Neutrophil (primary cell): ENCODE results near the gene NLRC5.
A peak's percentile ranks its signal among the peaks of the same experiment; 100 is the strongest.
"Not testable (repeated sequence)": the region's sequence is repeated elsewhere in the genome, so short reads cannot be mapped to it uniquely, and the experiment has no call there.

Source experiments
- H3K27ac ChIP-seq: fragments of 200-600 bp; sonication (generic); 2 replicates; pipeline ENCODE4 v1.5.1; 2016; ENCODE audit warnings: mild to moderate bottlenecking, moderate library complexity
- H3K27me3 ChIP-seq: fragments of 200-600 bp; sonication (generic); 2 replicates; pipeline ENCODE4 v1.6.0; 2016; ENCODE audit warnings: mild to moderate bottlenecking
- H3K36me3 ChIP-seq: fragments of 200-600 bp; sonication (generic); 2 replicates; pipeline ENCODE4 v1.5.1; 2017
- H3K4me1 ChIP-seq, 2 experiments: fragments of 200-600 bp in 1 of 2; sonication (generic) in 1 of 2; 1 replicate in 1 of 2; 2 replicates in 1 of 2; pipeline versions ENCODE4 v1.5.1 to v1.6.1; 2013 to 2016; ENCODE audit warnings: low read depth in 1 of 2, low read length in 1 of 2, mild to moderate bottlenecking in 1 of 2, moderate library complexity in 1 of 2; ENCODE audit not compliant: control insufficient read depth in 1 of 2, insufficient read depth in 1 of 2
- H3K4me3 ChIP-seq, 2 experiments: fragments of 200-600 bp in 1 of 2; sonication (generic) in 1 of 2; 1 replicate in 1 of 2; 2 replicates in 1 of 2; pipeline ENCODE4 v1.5.1; 2013 to 2016; ENCODE audit warnings: low read depth in 1 of 2, low read length in 1 of 2, mild to moderate bottlenecking in 1 of 2, moderate library complexity in 1 of 2
- H3K9me3 ChIP-seq: fragments of 200-600 bp; sonication (generic); 2 replicates; pipeline ENCODE4 v1.5.1; 2016
- CTCF ChIP-seq: fragments of 200-600 bp; sonication (generic); IDR thresholded peaks from 2 replicates; pipeline ENCODE4 v1.5.1; 2016; ENCODE audit warnings: antibody characterized with exemption

Gene NLRC5

DNA sequence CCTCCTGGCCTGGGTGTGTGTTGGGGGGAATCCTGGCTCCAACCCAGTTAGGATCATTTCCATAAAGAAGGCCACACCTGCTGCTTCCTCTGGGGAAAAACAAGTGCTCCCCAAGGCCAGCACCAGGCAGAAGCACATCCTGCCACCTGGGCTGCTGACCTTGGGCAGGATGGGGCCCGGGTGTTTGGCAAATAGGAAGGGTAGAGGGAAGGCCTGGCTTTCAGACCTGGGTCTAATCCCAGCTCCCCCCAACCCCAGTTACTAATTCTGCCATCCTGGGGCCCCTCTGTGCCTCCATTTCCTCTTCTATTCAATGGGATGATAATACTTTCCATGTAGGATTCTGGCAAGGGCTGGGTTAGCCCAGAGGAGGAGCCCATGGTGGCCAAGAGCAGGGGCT lies 3.0 kb upstream of the NLRC5 start:
- no peaks in the 10 kb centered on the region for H3K9me3 ChIP-seq
- no peak overlapping the region for H3K4me3 ChIP-seq
- TF ChIP-seq CTCF: no peak
- H3K27ac ChIP-seq: no peak overlapping the region
- no peaks in the 10 kb centered on the region for H3K36me3 ChIP-seq
- peaks cover 30 to 32% of the 10 kb centered on the region in 2 experiments for H3K4me1 ChIP-seq
- no peaks in the 10 kb centered on the region for H3K27me3 ChIP-seq

DNA sequence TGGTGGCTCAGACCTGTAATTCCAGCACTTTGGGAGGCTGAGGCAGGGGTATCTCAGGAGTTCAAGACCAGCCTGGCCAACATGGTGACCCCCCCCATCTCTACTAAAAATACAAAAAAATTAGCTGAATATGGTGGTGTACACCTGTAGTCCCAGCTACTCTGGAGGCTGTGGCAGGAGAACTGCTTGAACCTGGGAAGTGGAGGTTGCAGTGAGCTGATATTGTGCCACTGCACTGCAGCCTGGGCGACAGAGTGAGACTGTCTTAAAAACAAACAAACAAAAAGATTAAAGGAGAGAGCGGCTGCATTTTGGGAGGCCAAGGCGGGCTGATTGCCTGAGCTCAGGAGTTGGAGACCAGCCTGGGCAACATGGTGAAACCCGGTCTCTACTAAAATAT lies 2.4 kb upstream of the NLRC5 start:
- H3K27ac ChIP-seq, H3K4me3 ChIP-seq, H3K9me3 ChIP-seq, H3K27me3 ChIP-seq, H3K36me3 ChIP-seq: not testable (repeated sequence)
- H3K4me1 ChIP-seq: peaks cover 30 to 35% of the 10 kb centered on the region in 2 experiments

- H3K4me1 ChIP-seq: peaks cover 30 to 43% of the 10 kb centered on the region in 2 experiments
- H3K27ac ChIP-seq: no peak overlapping the region
- H3K36me3 ChIP-seq: no peaks in the 10 kb centered on the region
- no peak for TF ChIP-seq CTCF
- H3K9me3 ChIP-seq: no peaks in the 10 kb centered on the region
- H3K4me3 ChIP-seq: peak overlapping the region in 1 of 2 experiments; percentile 87
- H3K27me3 ChIP-seq: no peaks in the 10 kb centered on the region
Measured at GRCh38 chr16:56987692-56988091, 1.7 kb upstream of the NLRC5 start.

DNA sequence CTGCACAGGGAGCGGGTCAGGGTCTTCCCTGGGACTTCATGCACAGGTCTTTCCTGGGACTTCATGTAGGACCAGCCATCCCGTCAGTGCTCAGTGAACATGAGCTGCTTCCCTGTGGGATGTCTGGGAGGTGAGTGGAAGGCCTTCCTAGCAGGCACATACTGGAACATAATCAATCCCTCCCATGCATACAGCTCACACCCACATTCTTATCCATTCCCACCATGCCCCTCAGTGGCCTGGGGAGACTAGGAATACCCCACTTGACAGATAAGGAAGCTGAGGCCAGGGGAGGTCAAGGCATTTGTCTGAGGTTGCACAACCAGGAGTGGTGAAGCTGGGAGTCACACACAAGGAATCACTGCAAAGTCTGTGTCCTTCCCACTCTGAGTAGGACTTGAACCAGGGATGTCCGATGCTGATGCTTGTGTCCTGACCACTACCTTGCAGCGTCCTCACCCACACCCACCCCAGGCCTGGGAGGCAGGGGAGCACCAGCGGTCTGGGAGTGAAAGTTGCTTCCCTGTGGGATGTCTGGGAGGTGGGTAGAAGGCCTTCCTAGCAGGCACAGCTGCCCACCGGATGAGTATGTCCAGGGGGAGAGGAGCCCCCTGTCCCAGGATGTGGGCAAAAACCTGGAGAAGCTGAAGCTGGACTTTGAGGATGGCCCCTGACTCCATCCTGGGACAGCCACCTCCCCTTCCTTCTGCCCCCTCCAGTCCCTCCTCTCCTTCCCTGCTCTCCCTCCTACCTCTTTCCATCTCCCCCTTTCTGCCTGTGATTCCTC lies 1.0 kb upstream of the NLRC5 start:
- no peaks in the 10 kb centered on the region for H3K27me3 ChIP-seq
- no peaks in the 10 kb centered on the region for H3K9me3 ChIP-seq
- no peaks in the 10 kb centered on the region for H3K36me3 ChIP-seq
- peaks cover 30 to 48% of the 10 kb centered on the region in 2 experiments for H3K4me1 ChIP-seq
- H3K27ac ChIP-seq: peak overlapping the region; percentile 88
- H3K4me3 ChIP-seq: peak overlapping the region; percentile 87
- no peak for TF ChIP-seq CTCF

DNA sequence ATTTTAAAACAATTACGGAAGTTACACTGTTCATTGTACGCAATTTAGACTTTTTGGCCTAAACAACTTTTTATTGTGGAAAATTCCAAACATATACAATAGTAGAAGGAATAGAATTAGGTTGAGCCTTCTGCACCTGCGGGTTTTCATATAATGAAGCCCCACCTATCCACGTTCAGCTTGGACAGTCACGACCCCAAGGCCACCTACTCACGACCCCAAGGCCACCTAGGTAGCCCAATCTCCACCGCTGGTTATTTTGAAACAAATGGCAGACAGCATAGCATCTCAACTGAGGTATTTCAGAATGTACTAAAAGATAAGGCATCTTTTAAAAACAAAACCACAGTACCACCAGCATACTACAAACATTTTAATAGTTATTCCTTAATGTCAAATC lies 631 bp downstream of the NLRC5 start:
- Histone ChIP-seq H3K36me3 (no peaks in the 10 kb centered on the region), H3K27me3 (no peaks in the 10 kb centered on the region), H3K9me3 (no peaks in the 10 kb centered on the region), H3K4me1 (peaks cover 34 to 62% of the 10 kb centered on the region in 2 experiments), H3K4me3 (peak overlapping the region; percentile 87), H3K27ac (peak overlapping the region; percentile 88)
- no peak for TF ChIP-seq CTCF

DNA sequence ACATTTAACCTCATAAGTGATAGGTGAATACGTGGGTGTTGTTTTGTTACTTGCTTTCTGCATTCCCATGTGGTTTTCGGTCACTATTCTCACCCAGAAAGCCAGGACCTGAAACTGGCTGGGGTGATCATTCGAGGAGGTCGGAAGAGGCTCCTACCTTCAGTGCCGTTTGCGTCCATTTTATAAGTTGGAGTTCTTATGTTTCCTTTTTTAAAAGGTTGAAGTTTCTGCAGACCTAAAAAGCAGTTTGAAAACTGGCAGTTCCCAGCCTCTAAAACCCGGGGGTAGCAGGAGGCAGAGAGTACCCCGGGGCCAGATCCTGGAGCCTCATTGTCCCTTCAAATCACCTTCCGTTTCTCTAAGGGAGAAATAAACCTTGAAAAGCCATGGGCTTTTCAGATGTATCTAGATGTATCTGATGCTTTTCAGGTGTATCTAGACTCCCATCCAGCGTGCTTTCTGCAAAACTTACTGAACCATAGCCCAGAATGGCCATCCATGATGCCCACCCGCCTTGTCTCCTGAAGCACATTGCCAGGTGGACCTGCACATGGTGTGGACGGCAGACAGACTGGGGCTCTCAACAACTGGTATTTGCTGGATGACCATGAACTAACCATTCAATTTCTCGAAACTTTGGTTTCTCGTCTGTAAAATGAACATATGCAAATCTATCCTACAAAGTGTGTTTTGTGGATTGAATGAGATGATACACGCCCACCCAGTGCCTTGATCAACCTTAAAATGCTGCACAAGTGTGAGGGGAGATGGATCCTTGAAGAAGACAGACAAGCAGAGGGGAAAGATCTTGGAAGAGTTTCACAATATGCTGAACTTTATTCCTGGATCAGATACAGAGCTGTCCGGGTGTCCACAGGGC lies 1.3 kb downstream of the NLRC5 start:
- H3K4me3 ChIP-seq: peak overlapping the region; percentile 87
- no peaks in the 10 kb centered on the region for H3K36me3 ChIP-seq
- peak overlapping the region; percentile 88 for H3K27ac ChIP-seq
- TF ChIP-seq CTCF: no peak
- no peaks in the 10 kb centered on the region for H3K27me3 ChIP-seq
- H3K4me1 ChIP-seq: peaks cover 34 to 62% of the 10 kb centered on the region in 2 experiments
- no peaks in the 10 kb centered on the region for H3K9me3 ChIP-seq

GRCh38 chr16:56992431-56992830 lies 3.1 kb downstream of the NLRC5 start:
- not testable (repeated sequence) for H3K27ac ChIP-seq, H3K27me3 ChIP-seq, H3K9me3 ChIP-seq, H3K4me3 ChIP-seq, H3K36me3 ChIP-seq
- H3K4me1 ChIP-seq: peaks cover 34 to 62% of the 10 kb centered on the region in 2 experiments
